Measurements from ENCODE around the gene TXNIP.

Gene TXNIP

DNA sequence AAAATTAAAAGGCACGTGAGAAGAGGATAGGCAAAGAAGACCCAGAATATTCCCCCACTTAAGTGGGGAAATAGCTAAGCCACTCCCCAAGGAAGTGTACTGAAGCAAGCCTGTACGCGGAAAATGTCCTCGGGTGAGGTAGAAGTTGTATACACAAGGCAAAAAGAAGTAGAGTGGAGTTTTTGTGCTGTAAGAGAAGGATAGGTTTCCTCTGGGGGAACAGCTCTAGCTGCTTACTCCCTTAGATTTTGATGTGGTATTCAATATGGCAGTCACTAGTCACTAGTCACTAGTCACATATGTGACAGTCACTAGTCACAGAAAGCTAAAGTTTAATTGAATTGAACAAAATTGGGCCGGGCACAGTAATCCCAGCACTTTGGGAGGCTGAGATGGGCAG lies 7.6 kb downstream of the TXNIP start:
- Histone ChIP-seq H3K27me3 (ENCODE audit: insufficient read depth, low read length) (no peaks in the 10 kb centered on the region), H3K27ac (ENCODE audit: low read depth, low read length) (no peak overlapping the region), H4K91ac (ENCODE audit: low read depth, low read length) (no peak overlapping the region), H3K36me3 (ENCODE audit: control insufficient read depth in 1 of 2, insufficient read depth in 2 of 2, low read length in 2 of 2) (peaks cover 2% of the 10 kb centered on the region in 2 experiments), H2AK5ac (ENCODE audit: low read length) (no peak overlapping the region), H4K12ac (ENCODE audit: low read depth, low read length) (no peak overlapping the region), H2BK12ac (ENCODE audit: low read length) (no peak overlapping the region), H3K23ac (ENCODE audit: low read length) (no peak overlapping the region), H3K18ac (ENCODE audit: low read length) (no peak overlapping the region), H2AFZ (ENCODE audit: insufficient read depth, low read length, poor library complexity) (no peak overlapping the region), H3K9ac (ENCODE audit: low read length) (no peak overlapping the region), H3K4me1 (ENCODE audit: control insufficient read depth in 1 of 2, insufficient read depth in 2 of 2, low read length in 2 of 2) (peaks cover 11 to 19% of the 10 kb centered on the region in 2 experiments), H3K79me1 (ENCODE audit: low read length) (peaks cover 6% of the 10 kb centered on the region), H3K79me2 (ENCODE audit: control insufficient read depth, insufficient read depth, low read length, poor library complexity) (no peaks in the 10 kb centered on the region), H2BK5ac (ENCODE audit: low read depth, low read length, poor library complexity) (no peak overlapping the region), H3K9me3 (ENCODE audit: insufficient read depth, low read depth, low read length) (no peaks in the 10 kb centered on the region), H3K4me2 (ENCODE audit: low read length) (no peak overlapping the region), H3K4ac (ENCODE audit: low read depth, low read length) (no peak overlapping the region), H2BK120ac (ENCODE audit: insufficient read depth, low read length, poor library complexity) (no peak overlapping the region), H3K14ac (ENCODE audit: low read length) (no peak overlapping the region), H3K4me3 (ENCODE audit: low read depth, low read length) (no peak overlapping the region), H4K8ac (ENCODE audit: low read depth, low read length) (no peak overlapping the region)
- no peak for DNase-seq
- no CpG with 5 or more reads among the region's 5 CpGs for WGBS (ENCODE audit: extremely low coverage, insufficient coverage, insufficient read length)

DNA sequence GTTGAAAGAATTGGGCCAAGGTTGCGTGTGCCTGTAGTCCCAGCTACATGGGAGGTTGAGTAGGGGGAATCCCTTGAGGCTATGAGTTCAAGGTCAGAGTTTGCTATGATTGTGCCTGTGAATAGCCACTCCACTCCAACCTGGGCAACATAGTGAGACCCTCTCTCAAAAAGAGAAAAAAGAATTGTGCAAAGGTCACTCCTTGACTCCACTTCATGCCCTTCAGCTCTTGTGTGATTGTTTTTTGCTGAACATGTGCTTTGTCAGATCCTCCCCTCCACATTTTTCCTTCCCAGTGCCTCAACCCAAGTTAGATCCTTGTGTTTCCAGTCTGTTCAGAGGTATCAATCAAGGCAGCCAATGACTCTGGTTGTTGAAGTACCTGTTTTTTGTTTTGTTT lies 8.5 kb downstream of the TXNIP start:
- Histone ChIP-seq H2BK12ac (ENCODE audit: low read length) (no peak overlapping the region), H4K91ac (ENCODE audit: low read depth, low read length) (no peak overlapping the region), H3K36me3 (ENCODE audit: control insufficient read depth in 1 of 2, insufficient read depth in 2 of 2, low read length in 2 of 2) (no peaks in the 10 kb centered on the region), H3K9me3 (ENCODE audit: insufficient read depth, low read depth, low read length) (no peaks in the 10 kb centered on the region), H3K27ac (ENCODE audit: low read depth, low read length) (no peak overlapping the region), H3K4ac (ENCODE audit: low read depth, low read length) (no peak overlapping the region), H3K14ac (ENCODE audit: low read length) (no peak overlapping the region), H3K9ac (ENCODE audit: low read length) (no peak overlapping the region), H4K12ac (ENCODE audit: low read depth, low read length) (no peak overlapping the region), H3K4me1 (ENCODE audit: control insufficient read depth in 1 of 2, insufficient read depth in 2 of 2, low read length in 2 of 2) (peaks cover 11 to 19% of the 10 kb centered on the region in 2 experiments), H2AK5ac (ENCODE audit: low read length) (no peak overlapping the region), H3K4me3 (ENCODE audit: low read depth, low read length) (no peak overlapping the region), H3K79me2 (ENCODE audit: control insufficient read depth, insufficient read depth, low read length, poor library complexity) (no peaks in the 10 kb centered on the region), H3K27me3 (ENCODE audit: insufficient read depth, low read length) (no peaks in the 10 kb centered on the region), H2BK120ac (ENCODE audit: insufficient read depth, low read length, poor library complexity) (no peak overlapping the region), H3K18ac (ENCODE audit: low read length) (no peak overlapping the region), H2BK5ac (ENCODE audit: low read depth, low read length, poor library complexity) (no peak overlapping the region), H2AFZ (ENCODE audit: insufficient read depth, low read length, poor library complexity) (no peak overlapping the region), H3K23ac (ENCODE audit: low read length) (no peak overlapping the region), H3K79me1 (ENCODE audit: low read length) (peaks cover 6% of the 10 kb centered on the region), H4K8ac (ENCODE audit: low read depth, low read length) (peak overlapping the region; percentile 33), H3K4me2 (ENCODE audit: low read length) (no peak overlapping the region)
- DNase-seq = no peak
- WGBS (ENCODE audit: extremely low coverage, insufficient coverage, insufficient read length) = no CpG with 5 or more reads among the region's 1 CpG

DNA sequence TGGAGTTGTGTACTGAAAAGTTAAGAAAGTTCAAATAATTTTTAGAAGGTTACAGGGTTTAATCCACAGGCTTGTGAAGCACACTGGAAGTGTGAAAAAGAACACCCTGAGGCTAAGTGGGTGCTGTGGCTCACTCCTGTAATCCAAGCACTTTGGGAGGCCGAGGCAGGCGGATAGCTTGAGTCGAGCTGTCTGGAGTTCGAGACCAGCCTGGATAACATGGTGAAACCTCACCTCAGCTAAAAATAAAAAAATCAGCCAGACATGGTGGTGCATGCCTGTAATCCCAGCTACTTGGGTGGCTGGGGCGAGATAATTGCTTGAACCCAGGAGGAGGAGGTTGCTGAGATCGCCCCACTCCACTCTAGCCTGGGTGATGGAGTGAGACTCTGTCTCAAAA lies 9.8 kb downstream of the TXNIP start:
- Histone ChIP-seq H3K79me2 (ENCODE audit: control insufficient read depth, insufficient read depth, low read length, poor library complexity) (no peaks in the 10 kb centered on the region), H2BK5ac (ENCODE audit: low read depth, low read length, poor library complexity) (no peak overlapping the region), H4K12ac (ENCODE audit: low read depth, low read length) (no peak overlapping the region), H3K4ac (ENCODE audit: low read depth, low read length) (no peak overlapping the region), H2BK120ac (ENCODE audit: insufficient read depth, low read length, poor library complexity) (no peak overlapping the region), H2BK12ac (ENCODE audit: low read length) (no peak overlapping the region), H4K8ac (ENCODE audit: low read depth, low read length) (no peak overlapping the region), H3K36me3 (ENCODE audit: control insufficient read depth in 1 of 2, insufficient read depth in 2 of 2, low read length in 2 of 2) (no peaks in the 10 kb centered on the region), H3K9ac (ENCODE audit: low read length) (no peak overlapping the region), H3K27ac (ENCODE audit: low read depth, low read length) (no peak overlapping the region), H3K4me1 (ENCODE audit: control insufficient read depth in 1 of 2, insufficient read depth in 2 of 2, low read length in 2 of 2) (peaks cover 11 to 19% of the 10 kb centered on the region in 2 experiments), H3K18ac (ENCODE audit: low read length) (no peak overlapping the region), H3K9me3 (ENCODE audit: insufficient read depth, low read depth, low read length) (no peaks in the 10 kb centered on the region), H3K79me1 (ENCODE audit: low read length) (peaks cover 6% of the 10 kb centered on the region), H2AFZ (ENCODE audit: insufficient read depth, low read length, poor library complexity) (no peak overlapping the region), H3K4me2 (ENCODE audit: low read length) (no peak overlapping the region), H2AK5ac (ENCODE audit: low read length) (no peak overlapping the region), H4K91ac (ENCODE audit: low read depth, low read length) (peak overlapping the region; percentile 18), H3K27me3 (ENCODE audit: insufficient read depth, low read length) (no peaks in the 10 kb centered on the region), H3K14ac (ENCODE audit: low read length) (no peak overlapping the region), H3K23ac (ENCODE audit: low read length) (no peak overlapping the region), H3K4me3 (ENCODE audit: low read depth, low read length) (no peak overlapping the region)
- no CpG with 5 or more reads among the region's 6 CpGs for WGBS (ENCODE audit: extremely low coverage, insufficient coverage, insufficient read length)
- DNase-seq = no peak

DNA sequence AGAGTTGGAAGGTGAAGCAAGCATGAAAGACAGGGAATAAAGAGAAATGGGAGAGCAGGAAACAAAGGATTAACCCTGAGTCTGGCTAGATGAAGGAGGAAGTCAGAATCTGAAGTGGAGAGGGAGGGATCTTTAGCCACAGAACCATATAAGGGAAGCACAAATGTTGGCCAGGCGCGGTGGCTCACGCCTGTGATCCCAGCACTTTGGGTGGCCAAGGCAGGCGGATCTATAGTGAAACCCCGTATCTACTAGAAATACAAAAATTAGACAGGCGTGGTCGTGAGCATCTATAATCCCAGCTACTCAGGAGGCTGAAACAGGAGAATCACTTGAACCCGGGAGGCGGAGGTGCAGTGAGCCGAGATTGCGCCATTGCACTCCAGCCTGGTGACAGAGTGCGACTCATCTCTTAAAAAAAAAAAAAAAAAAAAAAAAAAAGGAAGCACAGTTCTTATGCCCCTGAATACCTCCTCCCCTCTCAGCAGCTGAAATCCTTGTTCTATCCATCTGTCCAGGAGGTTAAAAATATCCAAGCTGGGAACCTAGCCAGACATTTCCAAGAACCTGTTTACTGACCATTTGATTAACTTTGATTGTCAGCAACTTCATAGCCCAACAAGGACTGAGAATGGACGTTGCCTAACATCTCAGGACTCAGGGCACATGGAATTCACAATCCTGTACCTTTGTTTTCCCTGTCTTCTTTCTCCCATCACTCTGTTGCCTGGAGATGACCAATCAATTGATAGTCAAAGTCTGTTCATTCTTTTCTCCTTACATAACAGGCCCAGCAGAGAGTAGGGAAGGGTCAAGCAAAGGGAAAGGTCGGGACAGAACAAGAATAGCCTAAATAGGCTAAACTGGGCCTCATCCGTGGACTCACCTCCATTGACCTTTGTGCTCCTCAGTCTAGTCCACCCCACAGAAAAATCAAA lies 10.6 kb downstream of the TXNIP start:
- Histone ChIP-seq H3K4ac (ENCODE audit: low read depth, low read length) (no peak overlapping the region), H2BK12ac (ENCODE audit: low read length) (peak overlapping the region; percentile 52), H2AFZ (ENCODE audit: insufficient read depth, low read length, poor library complexity) (peak overlapping the region; percentile 30), H2AK5ac (ENCODE audit: low read length) (no peak overlapping the region), H3K9me3 (ENCODE audit: insufficient read depth, low read depth, low read length) (no peaks in the 10 kb centered on the region), H3K23ac (ENCODE audit: low read length) (no peak overlapping the region), H3K18ac (ENCODE audit: low read length) (no peak overlapping the region), H3K36me3 (ENCODE audit: control insufficient read depth in 1 of 2, insufficient read depth in 2 of 2, low read length in 2 of 2) (no peaks in the 10 kb centered on the region), H4K8ac (ENCODE audit: low read depth, low read length) (peak overlapping the region; percentile 58), H3K79me1 (ENCODE audit: low read length) (peaks cover 6% of the 10 kb centered on the region), H3K27ac (ENCODE audit: low read depth, low read length) (peak overlapping the region; percentile 14), H3K27me3 (ENCODE audit: insufficient read depth, low read length) (no peaks in the 10 kb centered on the region), H2BK120ac (ENCODE audit: insufficient read depth, low read length, poor library complexity) (peak overlapping the region; percentile 63), H3K14ac (ENCODE audit: low read length) (peak overlapping the region; percentile 20), H3K4me1 (ENCODE audit: control insufficient read depth in 1 of 2, insufficient read depth in 2 of 2, low read length in 2 of 2) (peaks cover 12 to 16% of the 10 kb centered on the region in 2 experiments), H3K4me2 (ENCODE audit: low read length) (no peak overlapping the region), H3K4me3 (ENCODE audit: low read depth, low read length) (no peak overlapping the region), H4K12ac (ENCODE audit: low read depth, low read length) (peak overlapping the region; percentile 64), H3K9ac (ENCODE audit: low read length) (no peak overlapping the region), H4K91ac (ENCODE audit: low read depth, low read length) (peak overlapping the region; percentile 59), H2BK5ac (ENCODE audit: low read depth, low read length, poor library complexity) (peak overlapping the region; percentile 32), H3K79me2 (ENCODE audit: control insufficient read depth, insufficient read depth, low read length, poor library complexity) (no peaks in the 10 kb centered on the region)
- WGBS (ENCODE audit: extremely low coverage, insufficient coverage, insufficient read length) = no CpG with 5 or more reads among the region's 15 CpGs
- peak in 1 of 2 donors; percentile 27 for DNase-seq
